GM19467 (cell line): ENCODE data around the gene ATAD3A.
"Not testable (repeated sequence)": the region's sequence is repeated elsewhere in the genome, so short reads cannot be mapped to it uniquely, and the experiment has no call there.

Source experiments
- ATAC-seq: cut with Tn5 transposase; IDR thresholded peaks from one replicate; pipeline ENCODE4 v1.9.1; 2021; ENCODE audit warnings: mild to moderate bottlenecking, moderate library complexity; ENCODE audit not compliant: unreplicated experiment

The ATAD3A gene

DNA sequence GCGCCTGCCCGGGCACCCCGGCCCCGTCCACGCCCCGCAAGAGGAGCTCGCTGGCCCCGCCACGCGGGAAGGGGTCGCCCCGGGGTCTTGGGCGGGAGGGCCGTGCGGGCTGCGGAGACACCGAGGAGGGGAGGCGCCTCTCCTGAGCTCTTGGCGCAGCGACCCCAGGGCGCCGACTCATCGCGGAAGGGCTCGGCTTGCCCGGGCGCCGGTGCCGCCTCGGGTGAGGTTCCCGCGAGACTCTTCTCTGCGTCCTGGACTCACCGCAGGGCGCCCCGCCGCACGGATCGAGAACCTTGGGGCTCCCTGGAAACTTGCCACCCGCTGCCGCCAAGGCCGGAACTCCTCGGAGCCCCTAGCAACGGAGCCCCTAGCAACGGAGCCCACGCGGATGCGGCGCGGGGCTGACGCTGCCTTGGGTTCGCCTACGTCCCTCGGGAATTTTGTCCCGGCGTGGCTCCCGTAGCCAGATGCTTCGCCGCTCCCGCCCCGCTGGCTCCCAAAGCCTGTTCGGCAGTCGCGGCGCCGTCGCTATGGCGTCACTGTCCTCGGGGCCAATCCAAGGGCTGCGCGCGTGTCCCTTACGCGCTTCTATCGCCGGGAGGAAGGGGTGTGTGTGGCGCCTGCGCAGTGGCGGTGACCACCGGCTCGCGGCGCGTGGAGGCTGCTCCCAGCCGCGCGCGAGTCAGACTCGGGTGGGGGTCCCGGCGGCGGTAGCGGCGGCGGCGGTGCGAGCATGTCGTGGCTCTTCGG lies at the start of gene ATAD3A:
TSS of gene ATAD3A (plus strand) at position 630 of the 753 bp plus-strand sequence. CDS start at position 737, 107 bp downstream.
- ATAC-seq, result peak; percentile 78

DNA sequence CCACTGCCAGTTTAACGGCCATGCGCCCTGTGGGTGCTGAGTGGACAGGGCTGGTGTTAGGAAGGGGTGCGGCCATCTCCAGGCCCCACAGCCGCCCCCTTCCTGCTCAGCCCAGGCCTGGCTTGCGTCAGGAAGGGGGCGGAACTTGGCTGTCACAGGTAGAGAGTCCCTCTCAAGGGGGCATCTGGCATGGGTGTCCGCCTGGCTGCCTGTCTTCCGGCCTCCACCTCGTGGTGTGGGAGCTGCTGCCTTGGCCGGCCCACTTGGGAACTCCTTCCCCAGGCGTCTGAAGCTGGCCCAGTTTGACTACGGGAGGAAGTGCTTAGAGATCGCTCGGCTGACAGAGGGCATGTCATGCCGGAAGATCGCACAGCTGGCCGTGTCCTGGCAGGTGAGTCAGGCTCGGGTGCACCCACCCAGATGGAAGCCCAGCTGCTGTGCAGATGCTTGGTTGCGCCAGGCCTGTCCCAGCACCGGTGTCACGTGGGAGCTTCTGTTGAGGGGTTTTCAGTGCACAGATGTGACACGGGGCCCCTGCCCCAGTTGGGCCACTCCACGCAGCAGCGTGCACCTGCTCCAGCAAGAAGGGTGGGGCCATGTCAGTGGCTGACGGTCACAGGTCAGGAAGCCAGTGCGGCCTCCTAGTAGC lies 49.5 kb upstream of the ATAD3A start:
- ATAC-seq, result no peak

DNA sequence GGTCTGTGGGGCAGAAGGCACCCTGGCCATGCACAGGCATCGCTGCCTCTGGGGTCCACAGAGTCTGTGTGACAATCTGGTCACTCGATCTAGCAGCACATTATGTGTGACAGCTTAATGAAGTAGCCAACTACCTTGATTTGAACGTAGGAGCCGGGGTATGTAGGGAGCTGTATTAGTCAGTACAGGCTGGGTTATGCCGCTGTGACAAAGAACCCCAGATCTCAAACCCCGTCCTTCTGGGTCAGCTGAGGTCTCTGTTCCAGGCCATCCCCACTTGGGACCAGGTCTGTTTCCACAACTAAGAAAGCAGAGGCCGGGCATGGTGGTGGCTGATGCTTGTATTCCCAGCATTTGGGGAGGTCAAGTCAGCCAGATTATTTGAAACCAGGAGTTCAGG lies 48.6 kb upstream of the ATAD3A start:
- no peak for ATAC-seq

DNA sequence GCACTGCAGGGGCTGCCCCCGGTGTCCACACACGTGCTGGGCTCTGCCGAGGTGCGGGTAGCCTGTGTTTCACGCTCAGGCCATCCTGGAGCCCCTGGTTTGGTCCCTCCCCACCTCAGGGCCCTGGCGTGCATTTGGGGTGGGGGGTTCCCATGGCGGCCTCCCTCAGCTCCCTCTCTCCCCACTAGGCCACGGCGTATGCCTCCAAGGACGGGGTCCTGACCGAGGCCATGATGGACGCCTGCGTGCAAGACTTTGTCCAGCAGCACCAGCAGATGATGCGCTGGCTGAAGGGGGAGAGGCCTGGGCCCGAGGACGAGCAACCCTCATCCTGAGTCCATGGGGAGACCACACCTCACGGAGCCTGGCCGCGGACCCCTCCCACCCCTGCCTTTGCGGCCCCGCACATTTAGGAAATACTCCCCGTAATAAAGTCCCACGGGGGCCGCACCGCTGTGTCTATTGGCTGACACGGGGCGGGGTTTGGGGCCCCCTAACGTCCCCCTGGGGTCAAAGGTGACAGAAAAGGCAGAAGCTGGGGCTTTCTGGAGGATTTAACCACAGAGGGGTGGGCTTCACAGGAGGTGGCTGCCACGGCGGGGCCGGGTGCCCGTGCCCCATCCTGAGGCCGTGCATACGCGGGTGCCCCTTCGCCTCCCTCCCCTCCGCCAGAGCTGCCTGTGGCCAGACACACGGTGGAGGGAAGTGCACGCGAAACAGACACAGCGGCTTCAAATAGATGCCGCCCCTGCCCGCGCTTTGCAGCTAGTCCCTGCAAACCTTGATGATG lies 43.6 kb upstream of the ATAD3A start:
- ATAC-seq, result not testable (repeated sequence)

DNA sequence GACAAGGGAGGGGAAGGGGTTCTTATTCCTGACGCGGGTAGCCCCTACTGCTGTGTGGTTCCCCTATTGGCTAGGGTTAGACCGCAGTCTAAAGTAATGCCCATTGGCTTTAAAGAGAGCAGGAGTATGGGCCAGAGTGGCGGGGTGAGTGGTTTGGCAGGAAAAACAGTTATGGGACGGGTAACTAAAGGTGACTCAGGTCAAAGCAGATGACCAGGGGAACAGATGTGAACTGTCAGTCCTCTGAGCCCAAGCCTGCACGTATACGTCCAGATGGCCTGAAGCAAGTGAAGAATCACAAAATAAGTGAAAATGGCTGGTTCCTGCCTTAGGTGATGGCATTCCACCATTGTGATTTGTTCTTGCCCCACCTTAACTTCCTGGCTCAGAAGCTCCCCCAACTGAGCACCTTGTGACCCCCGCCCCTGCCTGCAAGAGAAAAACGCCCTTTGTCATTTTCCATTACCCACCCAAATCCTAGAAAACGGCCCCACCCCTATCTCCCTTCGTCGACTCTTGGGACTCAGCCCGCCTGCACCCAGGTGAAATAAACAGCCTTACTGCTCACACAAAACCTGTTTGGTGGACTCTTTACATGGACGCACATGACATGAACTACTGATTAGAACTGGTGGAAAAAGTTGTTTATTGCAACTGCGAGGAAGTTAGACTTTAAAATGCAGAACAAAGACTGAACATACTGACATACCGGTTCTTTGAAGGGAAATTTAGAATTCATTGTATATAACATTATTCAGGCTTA lies 41.2 kb upstream of the ATAD3A start:
- no peak for ATAC-seq

DNA sequence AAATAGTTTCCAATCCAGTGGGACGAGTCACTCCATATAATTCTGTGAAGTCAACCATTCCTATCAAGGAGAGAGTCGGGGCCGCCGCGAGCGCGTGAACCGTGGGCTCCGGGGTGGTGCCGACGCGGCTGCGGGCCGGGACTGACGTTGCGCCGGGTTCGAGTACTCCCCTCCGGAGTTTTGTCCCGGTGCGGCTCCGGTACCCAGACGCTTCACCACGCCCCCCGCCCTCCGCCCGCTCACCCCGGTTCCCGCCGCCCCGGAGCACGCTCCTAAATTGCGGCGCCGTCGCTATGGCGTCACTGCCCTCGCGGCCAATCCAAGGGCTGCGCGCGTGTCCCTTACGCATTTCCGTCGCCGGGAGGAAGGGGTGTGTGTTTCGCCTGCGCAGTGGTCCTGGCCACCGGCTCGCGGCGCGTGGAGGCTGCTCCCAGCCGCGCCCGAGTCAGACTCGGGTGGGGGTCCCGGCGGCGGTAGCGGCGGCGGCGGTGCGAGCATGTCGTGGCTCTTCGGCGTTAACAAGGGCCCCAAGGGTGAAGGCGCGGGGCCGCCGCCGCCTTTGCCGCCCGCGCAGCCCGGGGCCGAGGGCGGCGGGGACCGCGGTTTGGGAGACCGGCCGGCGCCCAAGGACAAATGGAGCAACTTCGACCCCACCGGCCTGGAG lies 40.4 kb upstream of the ATAD3A start, which contains the start of gene ATAD3B:
TSS of gene ATAD3B (plus strand) at position 377 of the 664 bp plus-strand sequence. CDS start at position 497, 120 bp downstream.
- peak; percentile 76 for ATAC-seq

DNA sequence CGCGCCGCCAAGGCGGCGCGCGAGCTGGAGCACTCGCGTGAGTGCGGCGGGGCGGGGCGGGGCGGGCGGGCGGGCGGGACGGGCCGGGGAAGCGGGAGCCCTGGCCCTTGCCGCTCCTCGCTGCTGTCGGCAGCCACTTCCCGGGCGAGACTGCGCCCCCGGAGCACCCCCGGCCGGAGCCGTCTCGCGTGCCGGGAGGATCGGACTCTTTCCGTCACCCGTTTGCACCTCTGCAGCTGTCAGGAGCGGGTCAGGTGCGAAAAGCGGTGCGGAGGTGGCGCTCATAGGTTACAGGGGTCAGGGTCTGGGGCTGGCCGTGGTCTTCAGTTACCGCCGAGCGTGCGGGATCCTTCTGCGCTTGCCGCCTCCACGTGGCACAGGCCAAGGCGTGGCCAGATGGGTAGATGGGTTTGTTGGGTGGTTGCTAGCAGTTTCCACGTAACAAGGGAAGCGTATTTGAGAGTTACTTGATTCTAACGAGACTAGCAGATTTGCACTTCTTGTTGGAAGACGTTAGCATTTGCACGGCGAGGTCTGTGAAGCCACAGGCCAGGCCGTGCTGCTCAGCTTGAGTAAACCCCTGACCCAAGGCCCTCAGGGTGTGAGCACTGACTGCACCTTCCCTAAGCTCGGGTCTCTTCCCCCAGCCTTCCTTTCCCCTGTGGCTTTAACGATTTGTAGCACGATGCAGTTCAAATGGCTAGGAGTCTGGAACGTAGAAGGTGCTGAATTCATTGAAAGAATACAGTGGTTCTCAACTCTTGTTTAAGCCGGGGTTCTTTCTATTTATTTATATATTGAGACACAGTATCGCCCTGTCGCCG lies 39.7 kb upstream of the ATAD3A start:
- ATAC-seq, result not testable (repeated sequence)

DNA sequence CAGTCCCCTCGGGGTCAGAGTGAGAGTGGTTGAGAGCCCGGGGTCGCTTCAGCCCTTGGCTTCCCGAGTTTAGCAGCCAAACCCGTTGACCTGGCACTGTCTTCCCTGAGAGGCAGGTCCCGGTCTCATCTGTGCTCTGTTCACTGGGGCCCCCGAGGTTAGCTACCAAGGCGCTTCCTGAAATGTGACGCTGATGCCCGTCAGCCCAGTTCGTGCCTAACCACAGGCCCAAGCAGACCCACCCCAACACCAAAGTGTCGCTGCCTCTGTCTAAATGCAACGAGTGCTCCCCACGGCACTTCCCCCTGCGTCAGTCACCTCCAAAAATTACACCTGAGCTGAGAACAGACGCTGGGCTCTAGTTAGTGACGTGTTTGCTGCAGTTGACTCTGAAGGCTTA lies 36.0 kb upstream of the ATAD3A start:
- not testable (repeated sequence) for ATAC-seq

DNA sequence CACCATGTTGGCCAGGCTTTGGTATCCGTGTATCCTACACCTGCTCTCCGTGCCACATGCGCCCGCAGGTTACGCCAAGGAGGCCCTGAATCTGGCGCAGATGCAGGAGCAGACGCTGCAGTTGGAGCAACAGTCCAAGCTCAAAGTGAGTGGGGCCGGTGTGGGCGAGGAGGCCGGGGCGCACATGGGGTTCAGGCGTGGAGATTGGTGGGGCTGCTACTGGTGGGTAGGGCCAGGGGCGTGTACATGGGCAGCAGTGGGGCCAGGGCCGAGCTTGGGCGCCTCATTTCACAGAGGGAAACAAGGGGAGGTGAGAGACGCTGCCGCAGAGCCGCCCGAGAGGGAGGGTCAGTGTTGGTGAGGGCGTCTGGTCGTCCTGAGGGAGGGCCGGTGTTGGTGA lies 34.8 kb upstream of the ATAD3A start:
- no peak for ATAC-seq

DNA sequence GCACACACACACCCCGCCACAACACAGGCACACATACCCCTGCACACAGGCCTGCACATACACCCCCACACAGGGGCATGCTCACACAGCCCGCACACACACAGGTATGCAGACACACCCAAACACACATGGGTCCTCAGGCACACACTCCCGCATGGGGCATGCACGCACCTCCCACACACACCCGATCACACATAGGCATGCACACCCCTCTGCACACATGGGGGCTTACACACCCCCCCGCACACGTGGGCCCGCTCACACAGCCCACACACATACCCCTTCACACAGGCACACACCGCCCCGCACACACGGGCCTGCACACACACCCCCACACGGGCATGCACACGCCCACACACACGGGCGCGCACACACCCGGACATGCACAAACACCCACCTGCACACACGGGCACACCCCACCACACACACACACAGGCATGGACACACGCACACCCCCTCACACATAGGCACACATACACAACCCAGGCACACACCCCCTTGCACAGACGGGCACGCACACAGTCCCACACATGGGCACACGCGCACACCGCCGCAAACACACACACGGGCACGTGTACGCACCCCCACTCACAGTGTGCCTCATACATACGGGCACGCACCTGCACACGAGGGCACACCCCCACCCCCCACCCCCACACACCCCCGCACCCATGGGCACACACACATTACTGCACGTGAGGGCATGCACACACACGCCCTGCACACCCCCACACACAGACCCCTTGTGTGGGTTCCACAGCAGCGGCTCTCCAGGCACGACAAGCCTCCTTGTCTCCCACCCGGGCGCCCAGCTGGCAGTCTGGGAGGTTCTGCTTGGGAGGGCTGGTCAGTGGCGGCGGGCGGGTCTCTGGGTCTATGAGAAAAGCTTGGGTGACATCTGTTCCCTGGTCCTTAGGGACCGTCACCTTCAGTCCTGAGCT lies 32.1 kb upstream of the ATAD3A start:
- ATAC-seq, result no peak

DNA sequence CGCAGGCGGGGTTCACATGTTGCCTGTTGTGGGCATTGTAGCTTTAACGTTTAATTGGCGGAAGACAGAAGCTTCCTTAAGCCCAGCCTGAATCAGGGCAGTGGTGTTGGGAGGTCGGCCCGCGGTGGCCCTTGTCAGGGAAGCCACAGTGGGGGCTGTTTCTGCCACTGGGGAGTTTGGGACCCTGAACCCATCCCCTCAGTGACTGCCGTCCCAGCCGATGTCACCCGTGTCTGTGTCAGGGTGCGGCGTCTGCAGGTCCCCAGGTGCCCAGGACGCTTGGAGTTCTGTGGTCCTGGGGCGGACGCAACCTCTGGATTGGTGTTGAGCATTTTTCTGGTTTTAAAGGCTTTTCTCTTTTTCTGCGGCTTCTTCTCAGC lies 31.5 kb upstream of the ATAD3A start:
- ATAC-seq, result not testable (repeated sequence)

DNA sequence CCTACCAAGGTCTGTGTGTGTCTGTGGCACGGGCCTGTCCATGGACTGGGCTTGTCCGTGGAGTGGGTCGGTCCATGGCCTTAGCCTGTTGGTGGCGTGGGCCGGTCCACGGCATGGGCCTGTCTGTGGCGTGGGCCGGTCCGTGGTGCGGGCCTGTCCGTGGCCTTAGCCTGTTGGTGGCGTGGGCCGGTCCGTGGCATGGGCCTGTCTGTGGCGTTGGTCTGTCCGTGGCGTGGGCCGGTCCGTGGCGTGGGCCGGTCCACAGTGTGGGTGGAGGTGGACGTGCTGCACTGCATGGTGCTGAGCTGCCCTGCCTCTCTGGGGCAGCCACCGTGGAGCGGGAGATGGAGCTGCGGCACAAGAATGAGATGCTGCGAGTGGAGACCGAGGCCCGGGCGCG lies 30.2 kb upstream of the ATAD3A start:
- not testable (repeated sequence) for ATAC-seq

DNA sequence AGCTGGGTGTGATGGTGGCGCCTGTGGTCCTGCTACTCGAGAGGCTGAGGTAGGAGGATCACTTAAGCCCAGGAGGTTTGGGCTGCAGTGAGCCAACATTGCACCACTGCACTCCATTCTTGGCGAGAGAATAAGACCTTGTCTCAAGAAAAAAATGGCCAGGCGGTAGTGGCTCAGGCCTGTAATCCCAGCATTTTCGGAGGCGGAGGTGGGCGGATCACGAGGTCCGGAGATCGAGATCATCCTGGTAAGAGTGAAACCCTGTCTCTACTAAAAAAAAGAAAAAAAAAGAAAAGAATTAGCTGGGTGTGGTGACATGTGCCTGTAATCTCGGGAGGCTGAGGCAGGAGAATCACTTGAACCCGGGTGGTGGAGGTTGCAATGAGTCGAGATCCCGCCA lies 29.1 kb upstream of the ATAD3A start:
- ATAC-seq, result no peak

DNA sequence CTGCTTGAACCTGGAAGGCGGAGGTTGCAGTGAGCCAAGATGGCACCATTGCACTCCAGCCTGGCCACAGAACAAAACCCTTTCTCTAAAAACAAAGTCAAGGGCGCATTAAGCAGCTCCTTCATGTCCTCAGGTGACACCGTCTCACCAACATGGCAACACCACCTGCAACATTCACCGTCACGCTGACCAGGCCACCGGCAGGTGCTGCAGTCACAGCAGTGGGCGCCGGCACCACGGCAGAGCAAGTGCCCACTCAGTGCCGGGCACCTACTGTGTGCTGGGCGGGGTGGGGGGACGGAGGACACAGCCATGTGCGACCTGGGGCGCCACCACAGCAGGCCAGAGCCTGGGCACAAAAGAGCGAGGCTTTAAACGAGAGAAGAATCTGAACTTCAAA lies 28.2 kb upstream of the ATAD3A start:
- ATAC-seq, result no peak

DNA sequence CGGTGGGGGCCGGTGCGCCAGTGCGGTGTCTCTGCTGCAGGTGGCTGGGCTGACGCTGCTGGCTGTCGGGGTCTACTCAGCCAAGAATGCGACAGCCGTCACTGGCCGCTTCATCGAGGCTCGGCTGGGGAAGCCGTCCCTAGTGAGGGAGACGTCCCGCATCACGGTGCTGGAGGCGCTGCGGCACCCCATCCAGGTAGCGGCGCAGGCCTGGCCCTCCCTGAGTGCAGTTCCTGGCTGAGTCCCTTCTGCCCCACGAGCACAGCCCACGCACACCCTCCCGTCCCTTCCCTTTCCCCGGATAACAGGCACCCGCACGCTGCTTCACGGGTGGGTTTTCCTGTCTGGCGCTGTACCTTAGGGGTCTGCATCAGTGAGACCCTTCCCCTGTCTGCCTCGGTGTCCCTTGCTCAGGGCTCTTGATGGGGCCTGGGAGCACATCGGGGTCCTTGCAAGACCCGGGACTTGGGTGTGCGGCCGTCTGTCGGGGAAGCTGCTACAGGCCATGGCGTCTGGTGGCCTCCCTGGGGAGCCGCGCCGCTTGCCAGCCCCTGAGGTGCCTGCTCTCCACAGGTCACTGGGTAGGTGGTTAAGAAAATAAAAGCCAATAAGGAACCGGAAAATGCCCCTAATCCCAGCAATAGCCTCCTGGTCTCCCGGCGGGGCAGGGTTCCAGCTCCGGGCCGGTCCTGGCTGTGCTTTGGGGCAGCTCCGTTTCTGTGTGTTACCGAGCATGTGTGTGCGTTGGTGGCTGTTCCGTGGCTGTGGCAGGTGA lies 26.8 kb upstream of the ATAD3A start:
- not testable (repeated sequence) for ATAC-seq

DNA sequence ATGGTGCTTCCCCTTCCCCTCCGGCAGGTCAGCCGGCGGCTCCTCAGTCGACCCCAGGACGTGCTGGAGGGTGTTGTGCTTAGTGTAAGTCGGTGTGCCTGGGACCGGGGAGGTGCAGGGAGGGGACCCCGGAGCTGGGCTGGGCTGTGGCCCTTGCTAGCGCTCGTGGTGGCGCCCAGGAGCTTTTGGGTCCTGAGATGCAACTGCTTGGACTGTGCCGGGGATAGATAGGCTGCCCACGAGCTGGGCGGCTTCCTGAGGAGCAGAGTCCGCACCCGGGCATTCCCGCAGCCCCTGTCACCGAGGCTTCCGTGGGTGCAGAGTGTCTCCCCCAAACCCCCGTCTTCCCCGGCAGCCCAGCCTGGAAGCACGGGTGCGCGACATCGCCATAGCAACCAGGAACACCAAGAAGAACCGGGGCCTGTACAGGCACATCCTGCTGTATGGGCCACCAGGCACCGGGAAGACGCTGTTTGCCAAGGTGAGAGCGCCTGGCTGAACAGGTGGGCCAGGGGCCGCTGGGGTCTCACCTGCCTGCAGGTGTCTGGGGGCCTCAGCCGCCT lies 26.1 kb upstream of the ATAD3A start:
- ATAC-seq, result not testable (repeated sequence)

DNA sequence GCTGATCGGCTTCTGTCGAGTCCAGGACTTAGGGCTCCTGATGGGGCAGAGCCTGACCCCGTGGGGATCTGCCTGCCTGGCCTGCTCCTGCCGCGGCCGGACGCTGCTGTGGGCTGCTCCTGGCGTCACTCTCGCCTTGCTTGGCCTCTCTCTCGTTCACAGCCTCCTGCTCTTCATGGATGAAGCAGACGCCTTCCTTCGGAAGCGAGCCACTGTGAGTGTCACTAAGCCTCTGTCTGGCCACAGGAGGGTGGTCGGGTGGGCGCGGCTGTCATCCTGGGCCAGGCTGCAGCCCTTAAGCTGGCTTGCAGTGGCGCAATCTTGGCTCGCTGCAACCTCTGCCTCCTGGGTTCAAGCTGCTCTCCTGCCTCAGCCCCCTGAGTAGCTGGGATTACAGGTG lies 24.3 kb upstream of the ATAD3A start:
- no peak for ATAC-seq
